Stimulated activated CD4-positive, alpha-beta T cell treated with anti-CD3 and anti-CD28 coated beads, Interleukin-15, amount 100 ng/mL, for 48 hours (primary cell): ENCODE measurements around the gene LDAH.

Experiments
- DNase-seq, 2 donors: peaks; one replicate each; pipeline ENCODE4 v3.0.0-alpha.2; 2020; ENCODE audit warnings: low read depth in 2 of 2

LDAH gene

DNA sequence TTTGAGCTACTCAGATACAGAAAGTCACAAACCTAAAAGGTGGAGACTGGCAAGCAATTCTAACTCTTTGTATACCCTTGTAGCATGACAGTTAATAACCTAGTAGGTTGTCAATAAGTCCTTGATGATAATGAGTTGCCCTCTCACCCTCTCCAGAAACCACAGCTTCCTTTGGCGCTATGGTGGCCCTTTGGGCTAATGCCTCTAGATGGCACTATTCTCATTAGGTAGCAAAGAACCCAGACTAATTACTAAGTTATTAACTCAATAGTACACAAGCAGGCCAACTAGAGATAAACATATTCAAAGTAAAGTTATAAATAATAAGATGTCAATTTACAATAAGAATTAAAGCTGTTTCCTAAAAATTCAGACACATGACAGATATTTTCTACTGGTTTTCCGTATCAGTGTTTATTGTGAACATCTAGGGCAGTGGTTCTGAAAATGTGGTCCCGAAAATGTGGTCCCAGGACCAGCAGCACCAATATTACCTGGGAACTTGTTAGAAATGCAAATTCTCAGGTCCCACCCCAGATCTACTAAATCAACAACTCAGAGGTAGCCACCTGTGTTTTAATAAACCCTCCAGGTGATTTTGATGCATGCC lies 41.1 kb downstream of the LDAH start:
- no peak for DNase-seq

DNA sequence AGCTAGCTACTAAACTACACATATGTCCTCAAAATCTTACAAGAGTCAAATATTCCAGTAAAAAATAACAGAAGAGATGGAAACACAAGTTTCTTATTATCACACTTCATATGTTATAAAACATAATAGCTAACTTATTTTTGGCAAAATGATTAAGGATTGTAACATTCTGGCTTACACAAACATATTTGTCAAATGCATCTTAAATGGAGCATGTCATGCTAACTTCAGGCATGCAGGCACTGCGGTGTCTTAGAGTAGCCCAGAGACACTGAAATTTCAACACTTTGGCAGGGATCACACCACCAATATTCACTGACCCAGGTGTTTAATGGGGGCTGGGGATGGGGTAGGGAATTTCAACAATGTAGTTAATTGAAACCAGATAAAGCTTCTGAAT lies 51.6 kb downstream of the LDAH start:
- no peak for DNase-seq

DNA sequence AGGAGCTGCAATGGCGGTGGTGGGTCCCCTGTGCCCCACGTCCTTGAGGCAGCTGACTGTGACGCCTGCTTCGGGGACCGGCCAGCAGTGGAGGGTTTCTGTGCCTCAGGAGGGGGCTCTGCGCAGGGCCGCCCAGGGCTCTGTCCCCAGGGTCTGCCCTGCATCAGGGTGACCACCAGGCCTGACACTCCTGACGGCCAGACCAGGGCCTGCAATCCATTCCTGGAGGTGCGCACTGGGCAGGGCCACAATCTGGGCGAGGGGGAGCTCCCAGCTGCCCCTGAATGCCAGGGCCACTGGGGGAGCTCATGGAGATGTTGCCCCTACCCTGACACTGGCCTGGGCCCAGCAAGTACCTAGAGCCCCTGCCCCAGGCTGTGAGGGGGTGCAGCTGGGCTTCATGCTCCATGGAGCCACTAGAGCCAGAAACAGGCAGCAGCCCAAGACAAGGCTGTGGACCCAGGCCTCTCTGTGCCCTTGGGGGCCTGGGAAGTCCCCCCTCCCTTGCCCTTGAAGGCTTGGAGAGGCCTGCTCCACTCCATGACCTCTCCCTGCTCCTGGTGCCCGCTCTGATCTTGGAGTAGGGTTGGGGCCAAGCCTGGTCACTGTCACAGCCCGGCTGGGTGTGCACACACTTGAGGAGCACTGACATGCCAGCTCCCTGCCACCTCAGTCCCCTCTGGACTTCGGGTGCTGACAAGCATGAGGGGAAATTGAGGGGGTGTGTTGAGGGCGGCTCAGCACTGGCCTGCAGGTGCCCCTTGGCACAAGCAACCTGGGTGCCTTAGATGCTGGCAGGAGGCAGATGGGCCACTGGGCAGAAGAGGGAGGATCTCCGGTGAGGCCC lies 55.9 kb downstream of the LDAH start:
- DNase-seq, result no peak

DNA sequence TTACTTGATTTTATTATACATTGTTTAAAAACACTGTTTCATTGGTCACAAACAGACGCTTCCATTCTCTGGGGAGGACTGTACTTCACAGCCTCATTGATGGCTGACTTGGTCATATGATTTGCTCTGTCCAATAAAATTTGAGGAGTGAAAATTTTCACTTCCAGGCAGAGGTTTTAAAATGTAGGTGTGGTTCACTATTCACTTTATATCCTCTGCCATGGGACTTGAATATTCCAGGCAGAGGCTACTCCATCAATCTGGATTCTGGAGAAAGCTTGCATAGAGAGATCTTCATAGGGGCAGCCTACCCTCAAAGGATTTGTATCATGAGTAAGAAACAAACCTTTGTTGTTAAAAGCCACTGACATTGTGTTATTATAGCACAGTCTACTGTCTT lies 56.7 kb downstream of the LDAH start:
- DNase-seq, result no peak

- no peak for DNase-seq
Measured at GRCh38 chr2:20762945-20763683, 59.8 kb downstream of the LDAH start.

DNA sequence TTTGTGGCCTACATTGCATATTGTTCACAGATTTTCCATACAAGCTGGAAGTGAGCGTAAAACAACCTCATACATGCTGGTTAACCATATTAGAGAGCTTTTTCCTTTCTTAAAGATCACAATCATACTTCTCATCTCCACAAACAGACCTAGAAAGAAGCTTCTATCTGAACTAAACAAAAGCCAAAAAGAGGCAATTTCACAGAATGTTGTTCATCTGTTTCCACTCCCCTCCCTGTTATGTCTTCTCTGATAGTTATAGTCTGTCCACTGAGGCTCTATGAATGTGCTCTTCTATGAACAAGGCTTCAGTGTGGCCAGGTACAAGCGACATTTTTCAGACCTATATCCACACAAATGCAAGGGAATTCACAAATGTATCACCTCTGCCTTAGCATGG lies 63.4 kb downstream of the LDAH start:
- no peak for DNase-seq

DNA sequence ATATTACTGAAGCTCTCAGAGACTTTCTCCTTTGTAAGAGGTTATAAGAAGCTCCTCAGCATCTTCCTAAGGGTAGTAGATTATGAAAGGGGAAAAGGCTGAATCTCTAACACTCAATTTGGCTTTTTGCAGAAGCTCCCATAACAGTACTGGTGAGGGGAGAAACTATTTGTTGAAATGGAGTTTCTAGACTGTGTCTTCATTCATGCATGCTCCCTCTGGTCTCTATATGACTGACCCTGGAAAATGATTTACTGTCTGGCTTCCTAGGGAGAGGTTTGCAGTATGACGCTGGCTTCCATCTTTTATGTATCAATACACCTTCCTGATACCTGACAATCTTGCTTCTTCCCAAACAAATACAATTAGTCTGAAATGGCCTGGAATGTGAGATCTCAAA lies 63.9 kb downstream of the LDAH start:
- no peak for DNase-seq

DNA sequence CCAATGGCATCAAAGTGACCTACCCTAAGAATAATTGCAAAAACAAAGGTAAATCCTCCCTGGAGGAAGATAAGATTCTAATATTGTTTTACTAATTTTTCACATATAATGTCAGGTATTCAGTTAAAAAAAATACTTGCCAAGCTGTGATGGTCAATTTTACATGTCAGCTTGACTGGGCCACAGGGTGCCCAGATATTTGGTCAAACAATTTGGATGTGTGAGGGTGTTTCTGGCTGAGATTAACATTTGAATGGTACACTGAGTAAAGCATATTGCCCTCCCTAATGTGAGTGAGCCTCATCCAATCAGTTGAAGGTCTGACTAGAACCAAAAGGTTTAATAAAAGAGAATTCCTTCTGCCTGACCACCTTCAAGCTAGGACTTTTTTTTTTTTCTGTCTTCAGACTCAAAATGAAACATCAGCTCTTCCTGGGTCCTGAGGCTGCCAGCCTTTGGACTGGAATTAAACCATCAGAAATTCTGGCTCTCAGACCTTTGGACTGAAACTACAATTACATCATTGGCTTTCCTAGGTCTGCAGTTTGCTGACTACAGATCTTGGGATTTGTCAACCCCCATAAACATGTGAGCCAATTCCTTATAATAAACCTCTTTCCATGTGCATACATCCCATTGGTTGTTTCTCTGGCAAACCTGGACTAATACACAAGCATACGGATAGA lies 65.4 kb downstream of the LDAH start:
- no peak for DNase-seq

GRCh38 chr2:20755132-20755800 lies 67.6 kb downstream of the LDAH start:
- no peak for DNase-seq

DNA sequence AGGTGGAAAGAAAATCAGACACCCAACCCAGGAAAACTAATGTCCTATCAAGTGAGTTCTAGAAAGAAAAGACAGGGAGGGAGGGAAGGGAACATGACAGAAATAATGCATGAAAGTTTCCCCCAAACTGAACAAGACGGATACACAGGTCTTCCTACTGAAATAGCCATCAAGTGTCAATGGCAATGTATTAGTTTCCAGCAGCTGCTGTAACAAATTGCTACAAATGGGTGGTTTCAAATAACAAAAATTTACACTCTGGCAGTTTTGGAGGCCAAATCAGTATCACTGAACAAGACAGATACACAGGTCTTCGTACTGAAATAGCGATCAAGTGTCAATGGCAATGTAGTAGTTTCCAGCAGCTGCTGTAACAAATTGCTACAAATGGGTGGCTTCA lies 70.6 kb downstream of the LDAH start:
- DNase-seq, result no peak

DNA sequence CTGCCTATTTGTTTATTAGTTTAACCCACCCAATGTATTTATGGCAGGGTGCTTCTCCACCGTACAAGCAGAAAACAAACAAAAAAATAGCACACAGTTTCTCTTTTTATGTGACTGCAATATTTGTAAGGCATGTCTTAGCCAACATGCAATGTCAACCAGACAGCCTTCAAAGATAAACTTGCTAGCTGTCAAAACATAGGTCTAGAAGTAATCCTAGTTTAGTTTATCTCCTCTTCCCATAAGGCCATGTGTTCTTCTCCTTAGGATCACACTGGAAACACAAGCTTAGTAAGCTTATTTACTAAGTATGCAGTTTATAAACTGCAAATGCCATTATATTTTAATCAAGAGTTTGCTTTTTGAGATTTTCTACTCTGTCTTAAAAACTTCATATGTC lies 75.6 kb downstream of the LDAH start:
- DNase-seq, result no peak

GRCh38 chr2:20745924-20746555 lies 76.9 kb downstream of the LDAH start:
- DNase-seq, result no peak

DNA sequence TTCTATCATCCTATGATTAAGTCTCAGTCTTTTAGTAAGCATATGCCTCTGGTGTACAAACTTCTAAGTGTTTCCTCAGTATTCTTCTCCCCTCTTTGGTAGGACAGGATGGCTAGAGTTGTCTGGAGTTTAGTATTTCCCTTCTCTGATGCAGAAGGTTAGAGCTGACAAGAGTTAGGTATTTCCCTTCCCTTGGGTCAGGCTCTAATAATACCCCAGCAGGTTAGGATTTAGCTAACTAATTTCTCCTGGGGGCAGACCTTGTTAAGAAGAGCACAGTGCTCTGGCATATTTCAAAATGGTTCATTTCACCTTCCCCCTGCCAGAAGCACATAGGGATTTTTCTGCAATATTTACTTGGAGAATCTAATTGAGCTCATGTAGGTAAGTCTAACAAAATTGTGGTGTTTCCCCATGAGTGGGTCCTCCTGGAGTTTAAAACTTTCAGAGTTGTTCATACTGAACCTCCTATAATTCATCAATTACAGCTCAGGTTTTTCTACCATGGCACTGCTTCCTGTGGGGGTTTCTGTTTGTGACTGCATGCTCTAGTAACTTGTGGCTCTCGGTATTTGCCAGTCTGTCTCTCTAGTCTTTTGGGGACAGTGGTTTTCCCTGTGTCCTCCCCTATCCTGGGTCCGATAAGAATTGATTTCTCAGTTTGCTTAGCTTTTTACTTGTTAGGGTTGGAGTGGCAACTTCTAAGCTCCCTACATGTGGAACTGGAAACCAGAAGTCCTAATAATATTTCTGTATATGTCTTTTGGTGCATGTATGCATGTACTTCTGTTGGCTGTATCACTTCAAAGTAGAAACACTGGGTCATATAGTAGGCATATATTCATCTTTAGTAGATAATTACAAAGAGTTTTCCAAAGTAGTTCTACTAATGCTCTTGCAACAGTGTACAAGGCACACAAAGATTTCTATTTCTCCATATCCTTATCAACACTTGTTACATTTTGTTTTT lies 78.2 kb downstream of the LDAH start:
- DNase-seq, result no peak

DNA sequence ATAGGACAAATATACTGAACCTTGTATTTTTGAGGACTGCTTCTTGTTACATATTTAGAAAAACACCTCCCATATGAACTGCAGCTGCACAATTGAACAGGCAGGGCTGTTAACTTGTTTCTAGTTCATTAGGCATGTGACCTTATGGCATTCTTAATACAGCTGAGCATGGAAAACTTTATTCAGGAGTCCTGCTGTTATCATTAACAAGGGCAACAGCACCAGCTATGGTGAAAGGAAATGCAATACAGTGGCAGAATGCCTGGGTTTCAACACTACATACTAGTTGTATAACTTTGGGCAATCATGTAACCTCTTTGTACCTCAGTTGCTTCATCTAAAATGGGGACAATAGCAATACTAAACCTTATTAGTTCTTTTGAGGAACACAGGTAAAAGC lies 84.1 kb downstream of the LDAH start:
- no peak for DNase-seq

- no peak for DNase-seq
Measured at GRCh38 chr2:20737505-20737904, 85.4 kb downstream of the LDAH start.

DNA sequence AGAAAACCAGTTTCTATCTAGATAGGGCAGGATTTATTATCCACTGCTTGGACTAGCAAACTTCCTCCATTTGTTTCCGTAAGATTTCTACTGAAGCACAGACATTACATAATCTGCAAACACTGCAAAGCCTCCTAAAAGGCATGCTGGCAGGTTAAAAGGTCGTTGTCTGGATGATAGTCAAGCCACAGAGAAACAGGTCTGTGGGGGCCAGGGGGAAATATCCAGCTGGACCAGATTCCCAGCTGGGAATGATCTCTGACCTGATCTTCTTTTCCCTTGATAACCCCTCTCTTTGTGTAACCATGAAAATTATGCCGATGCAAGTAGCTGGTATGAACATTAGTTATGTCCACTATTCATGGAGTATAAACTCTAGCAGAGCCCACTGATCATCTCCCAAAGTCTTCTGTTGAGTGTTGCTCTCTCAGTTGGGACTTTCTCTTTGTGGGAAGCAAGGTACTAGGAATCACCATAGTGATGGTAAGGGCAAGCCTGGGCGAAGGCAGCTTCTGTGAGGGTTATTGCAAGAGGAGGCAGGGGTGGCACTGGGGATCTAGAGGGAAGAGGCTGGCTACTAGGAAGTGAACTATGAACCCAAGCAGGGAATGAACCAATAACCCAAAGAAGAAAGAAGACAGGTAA lies 94.7 kb downstream of the LDAH start:
- DNase-seq, result no peak

DNA sequence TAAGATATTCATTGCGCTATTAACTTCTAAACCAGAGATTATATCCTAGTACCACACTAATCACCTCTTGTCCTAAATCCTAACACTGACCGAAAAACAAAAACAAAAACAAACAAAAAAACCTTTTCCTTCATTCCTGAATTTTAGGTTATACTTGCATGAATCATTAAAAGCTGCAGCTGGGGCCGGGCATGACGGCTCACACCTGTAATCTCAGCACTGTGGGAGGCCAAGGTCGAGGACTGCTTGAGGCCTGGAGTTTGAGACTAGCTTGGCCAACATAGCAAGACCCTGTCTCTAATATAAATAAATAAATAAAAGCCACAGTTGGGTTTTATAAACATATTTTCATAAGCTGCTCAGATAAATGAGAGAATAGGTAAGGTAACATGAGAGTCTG lies 96.0 kb downstream of the LDAH start:
- no peak for DNase-seq

DNA sequence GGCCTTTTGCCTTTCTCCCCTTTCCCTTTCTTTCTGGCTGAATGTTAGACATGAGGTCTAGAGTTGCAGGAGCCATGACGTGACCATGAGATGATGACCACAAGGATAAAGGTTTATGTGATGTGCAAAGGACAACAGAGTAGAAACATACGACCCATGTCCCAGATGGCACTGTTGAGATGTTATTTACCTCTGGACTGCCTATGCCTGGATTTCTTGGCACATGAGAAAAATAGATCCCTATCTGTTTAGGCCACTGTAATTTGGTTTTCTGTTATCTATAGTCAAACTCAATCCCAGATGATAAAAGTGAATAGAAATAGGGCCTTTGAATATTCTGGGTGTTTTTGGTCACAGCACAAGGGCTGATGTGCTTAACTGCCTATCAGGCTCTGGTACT lies 97.1 kb downstream of the LDAH start:
- DNase-seq, result no peak

- DNase-seq, result no peak
Measured at GRCh38 chr2:20724500-20725053, 98.3 kb downstream of the LDAH start.
